ENCODE measurements around the gene GLI3.
A peak's percentile ranks its signal among the peaks of the same experiment; 100 is the strongest.

Gene GLI3

GRCh38 chr7:42235741-42236161 is 1.3 kb downstream of the GLI3 start:
- H3K27ac ChIP-seq = no peak overlapping the region
- H3K27me3 ChIP-seq (ENCODE audit: insufficient read depth, low read depth, severe bottlenecking) = peaks cover 51% of the 10 kb centered on the region
- peak; percentile 15 for DNase-seq
- H3K4me3 ChIP-seq (ENCODE audit: low read depth, low read length) = peak overlapping the region; percentile 56
- no peaks in the 10 kb centered on the region for H3K36me3 ChIP-seq
- no peak for TF ChIP-seq CTCF (IDR thresholded peaks at IDR 0.05; ENCODE audit: low read depth, low read length)
- H3K9me3 ChIP-seq (ENCODE audit: severe bottlenecking) = no peaks in the 10 kb centered on the region

- Histone ChIP-seq H3K4me3 (ENCODE audit: low read depth, low read length) (no peak overlapping the region), H3K9me3 (ENCODE audit: severe bottlenecking) (no peaks in the 10 kb centered on the region), H3K36me3 (no peaks in the 10 kb centered on the region), H3K27me3 (ENCODE audit: insufficient read depth, low read depth, severe bottlenecking) (peaks cover 53% of the 10 kb centered on the region), H3K27ac (no peak overlapping the region)
- TF ChIP-seq CTCF (IDR thresholded peaks at IDR 0.05; ENCODE audit: low read depth, low read length) = no peak
- no peak for DNase-seq
Observed at GRCh38 chr7:42234736-42235135, 2.3 kb downstream of the GLI3 start.

- no peak for DNase-seq
- Histone ChIP-seq H3K4me3 (ENCODE audit: low read depth, low read length) (no peak overlapping the region), H3K9me3 (ENCODE audit: severe bottlenecking) (no peaks in the 10 kb centered on the region), H3K27me3 (ENCODE audit: insufficient read depth, low read depth, severe bottlenecking) (peaks cover 54% of the 10 kb centered on the region), H3K27ac (no peak overlapping the region), H3K36me3 (no peaks in the 10 kb centered on the region)
- TF ChIP-seq CTCF (IDR thresholded peaks at IDR 0.05; ENCODE audit: low read depth, low read length) = no peak
Observed at GRCh38 chr7:42233695-42234331, 3.2 kb downstream of the GLI3 start.

- Histone ChIP-seq H3K4me3 (ENCODE audit: low read depth, low read length) (no peak overlapping the region), H3K27ac (no peak overlapping the region), H3K36me3 (no peaks in the 10 kb centered on the region), H3K9me3 (ENCODE audit: severe bottlenecking) (no peaks in the 10 kb centered on the region), H3K27me3 (ENCODE audit: insufficient read depth, low read depth, severe bottlenecking) (peaks cover 58% of the 10 kb centered on the region)
- DNase-seq = no peak
- no peak for TF ChIP-seq CTCF (IDR thresholded peaks at IDR 0.05; ENCODE audit: low read depth, low read length)
Observed at GRCh38 chr7:42233171-42233570, 3.8 kb downstream of the GLI3 start.

- no peak overlapping the region for H3K27ac ChIP-seq
- H3K36me3 ChIP-seq = no peaks in the 10 kb centered on the region
- H3K9me3 ChIP-seq (ENCODE audit: severe bottlenecking) = no peaks in the 10 kb centered on the region
- peak; percentile 9 for DNase-seq
- no peak for TF ChIP-seq CTCF (IDR thresholded peaks at IDR 0.05; ENCODE audit: low read depth, low read length)
- H3K4me3 ChIP-seq (ENCODE audit: low read depth, low read length) = no peak overlapping the region
- H3K27me3 ChIP-seq (ENCODE audit: insufficient read depth, low read depth, severe bottlenecking) = peaks cover 60% of the 10 kb centered on the region
Observed at GRCh38 chr7:42232275-42232674, 4.7 kb downstream of the GLI3 start.
